ENCODE results near the gene PAPLN.

- TF ChIP-seq CTCF (conservative IDR thresholded peaks at IDR 0.05; ENCODE audit: low read depth, low read length) (no peak), EZH2 (IDR thresholded peaks at IDR 0.05; ENCODE audit: borderline replicate concordance, low read depth, low read length, poor library complexity, severe bottlenecking) (no peak)
Observed at GRCh38 chr14:73232984-73233383, 4.3 kb upstream of the PAPLN start.
